SK-N-SH treated with all-trans-retinoic acid at 6 μM for 48 hours (cell line): ENCODE measurements around the gene VPS9D1.
A peak's percentile ranks its signal among the peaks of the same experiment; 100 is the strongest.

Experiments
- ATAC-seq: fragments of 200-7000 bp; cut with Tn5 transposase; 3 replicates; pipeline ENCODE4 v1.9.1; 2020; ENCODE audit warnings: mild to moderate bottlenecking, moderate library complexity
- ARNTL ChIP-seq: fragments of 450-650 bp; formaldehyde crosslinking; IDR thresholded peaks from 2 replicates; pipeline ENCODE4 v1.5.0; 2020; ENCODE audit warnings: low read depth, mild to moderate bottlenecking, moderate library complexity, borderline replicate concordance
- BACH2 ChIP-seq: fragments of 250-450 bp; sonication (Bioruptor Pico); IDR thresholded peaks from 2 replicates; pipeline ENCODE4 v1.9.0; 2021; ENCODE audit warnings: mild to moderate bottlenecking, borderline replicate concordance
- CREB5 ChIP-seq: fragments of 250-450 bp; sonication (Bioruptor Pico); IDR thresholded peaks from 2 replicates; pipeline ENCODE4 v1.5.1; 2020; ENCODE audit warnings: low read depth, mild to moderate bottlenecking, moderate library complexity
- CSDC2 ChIP-seq: fragments of 250-450 bp; sonication (Bioruptor Pico); IDR thresholded peaks from 2 replicates; pipeline ENCODE4 v1.5.0; 2020; ENCODE audit warnings: mild to moderate bottlenecking, moderate library complexity
- CSRNP3 ChIP-seq: fragments of 250-450 bp; sonication (Bioruptor Pico); IDR thresholded peaks from 2 replicates; pipeline ENCODE4 v1.5.1; 2021; ENCODE audit warnings: mild to moderate bottlenecking, moderate library complexity
- ESRRG ChIP-seq: fragments of 250-450 bp; sonication (Bioruptor Pico); IDR thresholded peaks from 2 replicates; pipeline ENCODE4 v1.6.1; 2021; ENCODE audit warnings: mild to moderate bottlenecking
- GLIS3 ChIP-seq: fragments of 250-450 bp; sonication (Bioruptor Pico); IDR thresholded peaks from 2 replicates; pipeline ENCODE4 v1.5.0; 2020; ENCODE audit warnings: mild to moderate bottlenecking, moderate library complexity
- ISL1 ChIP-seq: fragments of 250-450 bp; sonication (Bioruptor Pico); IDR thresholded peaks from 2 replicates; pipeline ENCODE4 v2.1.2; 2022; ENCODE audit warnings: mild to moderate bottlenecking, moderate library complexity
- OSR1 ChIP-seq: fragments of 250-450 bp; sonication (Bioruptor Pico); IDR thresholded peaks from 2 replicates; pipeline ENCODE4 v1.8.0; 2022; ENCODE audit warnings: moderate library complexity, mild to moderate bottlenecking, inconsistent platforms
- POU6F1 ChIP-seq: fragments of 250-450 bp; sonication (Bioruptor Pico); IDR thresholded peaks from 2 replicates; pipeline ENCODE4 v1.8.0; 2021; ENCODE audit warnings: low read depth, mild to moderate bottlenecking, moderate library complexity, borderline replicate concordance
- RARB ChIP-seq: fragments of 250-450 bp; sonication (Bioruptor Pico); IDR thresholded peaks from 2 replicates; pipeline ENCODE4 v1.8.0; 2021; ENCODE audit warnings: mild to moderate bottlenecking, moderate library complexity
- SNAI2 ChIP-seq: fragments of 250-450 bp; sonication (Bioruptor Pico); IDR thresholded peaks from 2 replicates; pipeline ENCODE4 v1.5.0; 2020; ENCODE audit warnings: mild to moderate bottlenecking, moderate library complexity
- TCF4 ChIP-seq: fragments of 250-450 bp; sonication (Bioruptor Pico); IDR thresholded peaks from 2 replicates; pipeline ENCODE4 v1.8.0; 2021; ENCODE audit warnings: mild to moderate bottlenecking, moderate library complexity, borderline replicate concordance
- TOX ChIP-seq: fragments of 250-450 bp; sonication (Bioruptor Pico); IDR thresholded peaks from 2 replicates; pipeline ENCODE4 v1.8.0; 2021; ENCODE audit warnings: mild to moderate bottlenecking, moderate library complexity, borderline replicate concordance
- TSHZ2 ChIP-seq: fragments of 250-450 bp; sonication (Bioruptor Pico); IDR thresholded peaks from 2 replicates; pipeline ENCODE4 v1.5.0; 2020; ENCODE audit warnings: mild to moderate bottlenecking, moderate library complexity
- ZC3H10 ChIP-seq: fragments of 250-450 bp; sonication (Bioruptor Pico); IDR thresholded peaks from 2 replicates; pipeline ENCODE4 v1.5.1; 2021; ENCODE audit warnings: mild to moderate bottlenecking, moderate library complexity
- ZFP3 ChIP-seq: fragments of 250-450 bp; sonication (Bioruptor Pico); IDR thresholded peaks from 2 replicates; pipeline ENCODE4 v1.5.0; 2020; ENCODE audit warnings: mild to moderate bottlenecking, moderate library complexity
- ZFP30 ChIP-seq: fragments of 450-650 bp; formaldehyde crosslinking; IDR thresholded peaks from 2 replicates; pipeline ENCODE4 v1.5.0; 2022; ENCODE audit warnings: mild to moderate bottlenecking, moderate library complexity
- ZNF565 ChIP-seq: fragments of 450-650 bp; formaldehyde crosslinking; conservative IDR thresholded peaks from 2 replicates; pipeline ENCODE4 v1.5.0; 2020; ENCODE audit warnings: low read depth, mild to moderate bottlenecking, moderate library complexity
- ZNF70 ChIP-seq: fragments of 450-650 bp; formaldehyde crosslinking; IDR thresholded peaks from 2 replicates; pipeline ENCODE4 v1.5.0; 2020; ENCODE audit warnings: mild to moderate bottlenecking, moderate library complexity

VPS9D1 gene

GRCh38 chr16:89721546-89722391 is 1.1 kb upstream of the VPS9D1 start:
- peak; percentile 24 for ATAC-seq
- TF ChIP-seq SNAI2 (CRISPR knock-in tag) = no peak
- TF ChIP-seq ZFP30 (CRISPR knock-in tag) = no peak
- no peak for TF ChIP-seq POU6F1 (CRISPR knock-in tag)
- TF ChIP-seq RARB (CRISPR knock-in tag) = no peak
- TF ChIP-seq ZC3H10 (CRISPR knock-in tag) = no peak
- TF ChIP-seq ZFP3 (CRISPR knock-in tag) = no peak
- no peak for TF ChIP-seq TOX (CRISPR knock-in tag)
- no peak for TF ChIP-seq ISL1 (CRISPR knock-in tag)
- no peak for TF ChIP-seq GLIS3 (CRISPR knock-in tag)
- no peak for TF ChIP-seq CREB5
- TF ChIP-seq CSDC2 (CRISPR knock-in tag) = no peak
- TF ChIP-seq ESRRG = no peak
- no peak for TF ChIP-seq BACH2 (CRISPR knock-in tag)

GRCh38 chr16:89720551-89720812 is 216 bp downstream of the VPS9D1 start:
- no peak for TF ChIP-seq RARB (CRISPR knock-in tag)
- TF ChIP-seq ARNTL (CRISPR knock-in tag) = no peak
- TF ChIP-seq TSHZ2 (CRISPR knock-in tag) = no peak
- TF ChIP-seq ZFP30 (CRISPR knock-in tag) = no peak
- no peak for TF ChIP-seq CREB5
- TF ChIP-seq BACH2 (CRISPR knock-in tag) = no peak
- no peak for TF ChIP-seq SNAI2 (CRISPR knock-in tag)
- TF ChIP-seq OSR1 (CRISPR knock-in tag) = no peak
- TF ChIP-seq ZNF565 (CRISPR knock-in tag) = no peak
- TF ChIP-seq GLIS3 (CRISPR knock-in tag) = no peak
- TF ChIP-seq ZNF70 (CRISPR knock-in tag) = no peak
- ATAC-seq = peak; percentile 30

- no peak for TF ChIP-seq ISL1 (CRISPR knock-in tag)
- no peak for TF ChIP-seq ARNTL (CRISPR knock-in tag)
- no peak for TF ChIP-seq CREB5
- TF ChIP-seq SNAI2 (CRISPR knock-in tag) = no peak
- no peak for TF ChIP-seq TCF4 (CRISPR knock-in tag)
- TF ChIP-seq GLIS3 (CRISPR knock-in tag) = no peak
- no peak for TF ChIP-seq CSRNP3 (CRISPR knock-in tag)
- no peak for TF ChIP-seq BACH2 (CRISPR knock-in tag)
- no peak for TF ChIP-seq ZNF70 (CRISPR knock-in tag)
- no peak for TF ChIP-seq TSHZ2 (CRISPR knock-in tag)
- ATAC-seq = no peak
These were observed 2.8 kb downstream of the VPS9D1 start for GRCh38 chr16:89717688-89718505.
